ENCODE measurements around the gene KITLG.

- no peak for TF ChIP-seq POLR2A (IDR thresholded peaks at IDR 0.05; ENCODE audit: borderline replicate concordance, extremely low read depth, insufficient read depth, insufficient read length)
- no peak for TF ChIP-seq SP1 (IDR thresholded peaks at IDR 0.05; ENCODE audit: low read depth)
Observed at GRCh38 chr12:88505696-88506095, 74.6 kb downstream of the KITLG start.

Data from HCT116 (cell line).